Mucosa of descending colon (tissue), 3 donors: ENCODE measurements around the gene TPRA1. TPM values are rescaled to one million over a fixed set of nuclear protein-coding genes. Genes with fewer than 3 reads are reported as not detected.

Source experiments
- ATAC-seq: fragments of 200-7000 bp; cut with Tn5 transposase; one replicate; pipeline ENCODE4 v1.9.1; 2020; ENCODE audit warnings: mild to moderate bottlenecking, moderate library complexity
- DNase-seq, 3 donors: peaks; one replicate each; pipeline ENCODE4 v3.0.0-alpha.2; 2020
- H3K36me3 ChIP-seq: fragments of 200-600 bp; one replicate; pipeline ENCODE4 v1.8.0; 2021; ENCODE audit warnings: low read depth, mild to moderate bottlenecking
- H3K4me1 ChIP-seq: fragments of 200-600 bp; one replicate; pipeline ENCODE4 v1.8.0; 2021; ENCODE audit warnings: low read depth, mild to moderate bottlenecking
- H3K4me3 ChIP-seq: fragments of 200-600 bp; one replicate; pipeline ENCODE4 v1.8.0; 2021; ENCODE audit warnings: mild to moderate bottlenecking
- H3K9me3 ChIP-seq: fragments of 200-600 bp; one replicate; pipeline ENCODE4 v1.8.0; 2021; ENCODE audit warnings: mild to moderate bottlenecking
- CTCF ChIP-seq: fragments of 200-600 bp; IDR thresholded peaks from one replicate; pipeline ENCODE4 v1.8.0; 2022; ENCODE audit warnings: antibody characterized with exemption, mild to moderate bottlenecking
- intact Hi-C, 2 donors: fragments of 100-400 bp; cut with DNase I in 1 of 2; cut with micrococcal nuclease in 1 of 2; formaldehyde crosslinking; loops; one replicate each; pipeline versions ENCODE4 v1.11.0 to v1.11.1; 2022; cut with DNase I, micrococcal nuclease
- total RNA-seq, 3 donors: library from RNA; stranded (reverse); fragmentation: NEBNext Ultra II Directional in 2 of 3; extraction: Animal tissue kit (Norgen Biotek cat#: 25700) in 2 of 3; gene quantifications; one replicate each; pipeline versions ENCODE4 v1.2.1 to v1.2.4, GENCODE V29; 2021 to 2023
- donor health status: DM: no; HTN: no; CAD: no; lungs with moderate emphysema.
- donor health status: DM: no; HTN: no; CAD: no.
- donor health status: DM: no; HTN: yes; CAD: no.

Gene TPRA1
- total RNA-seq, 3 donors from 2014 or later = 24.2 to 37.0 (median 29.3) TPM

GRCh38 chr3:127600749-127601456 is 10.4 kb upstream of the TPRA1 start:
- peaks cover 12% of the 10 kb centered on the region for H3K4me1 ChIP-seq
- H3K9me3 ChIP-seq = no peaks in the 10 kb centered on the region
- H3K4me3 ChIP-seq = no peak overlapping the region
- ATAC-seq = no peak
- intact Hi-C loops = no loop called here
- no peak for TF ChIP-seq CTCF
- H3K36me3 ChIP-seq = no peaks in the 10 kb centered on the region
- no peak for DNase-seq

GRCh38 chr3:127598841-127599570 is 8.5 kb upstream of the TPRA1 start:
- intact Hi-C loops = no loop called here
- ATAC-seq (no peak), DNase-seq (no peak)
- H3K9me3 ChIP-seq = no peaks in the 10 kb centered on the region
- TF ChIP-seq CTCF = no peak
- peak overlapping the region; percentile 19 for H3K4me3 ChIP-seq
- H3K36me3 ChIP-seq = no peaks in the 10 kb centered on the region
- H3K4me1 ChIP-seq = peaks cover 12% of the 10 kb centered on the region

- Histone ChIP-seq H3K4me1 (peaks cover 12% of the 10 kb centered on the region), H3K9me3 (no peaks in the 10 kb centered on the region), H3K4me3 (no peak overlapping the region), H3K36me3 (no peaks in the 10 kb centered on the region)
- ATAC-seq = no peak
- no peak for DNase-seq
- TF ChIP-seq CTCF = no peak
- intact Hi-C loops = no loop called here
Observed at GRCh38 chr3:127597020-127597771, 6.7 kb upstream of the TPRA1 start.

- DNase-seq (no peak), ATAC-seq (no peak)
- intact Hi-C loops = no loop called here
- TF ChIP-seq CTCF = no peak
- H3K4me3 ChIP-seq = no peak overlapping the region
- peaks cover 19% of the 10 kb centered on the region for H3K4me1 ChIP-seq
- no peaks in the 10 kb centered on the region for H3K9me3 ChIP-seq
- H3K36me3 ChIP-seq = no peaks in the 10 kb centered on the region
Observed at GRCh38 chr3:127595303-127595702, 4.8 kb upstream of the TPRA1 start.

- no peaks in the 10 kb centered on the region for H3K9me3 ChIP-seq
- intact Hi-C loops = no loop called here
- no peak for DNase-seq
- no peaks in the 10 kb centered on the region for H3K36me3 ChIP-seq
- no peak overlapping the region for H3K4me3 ChIP-seq
- no peak for TF ChIP-seq CTCF
- no peak for ATAC-seq
- H3K4me1 ChIP-seq = peaks cover 21% of the 10 kb centered on the region
Observed at GRCh38 chr3:127593178-127593577, 2.6 kb upstream of the TPRA1 start.
